ENCODE measurements around the gene CIDEC. TPM values are rescaled to one million over a fixed set of nuclear protein-coding genes. Genes with fewer than 3 reads are reported as not detected.

Gene CIDEC
- total RNA-seq, 1 experiment from 2014 or later: 0.37 TPM

GRCh38 chr3:9818666-9819335 lies 61.3 kb downstream of the CIDEC start:
- BruUV-seq (replicated peaks): no TSS peak
- Histone ChIP-seq H3K9me3 (ENCODE audit: insufficient read depth, low read depth) (no peaks in the 10 kb centered on the region), H2AFZ (no peak overlapping the region), H3K9me2 (ENCODE audit: insufficient read depth) (no peaks in the 10 kb centered on the region), H3F3A (ENCODE audit: insufficient read depth, low read depth) (no peaks in the 10 kb centered on the region), H3K4me3 (no peak overlapping the region), H3K36me3 (ENCODE audit: low read depth) (no peaks in the 10 kb centered on the region), H3K4me2 (no peak overlapping the region), H3K27ac (no peak overlapping the region), H3K4me1 (replicated peaks; ENCODE audit: insufficient read depth) (no peaks in the 10 kb centered on the region), H3K27me3 (ENCODE audit: insufficient read depth, low read depth) (no peaks in the 10 kb centered on the region), H3K79me2 (ENCODE audit: low read depth) (no peaks in the 10 kb centered on the region), H4K20me1 (ENCODE audit: insufficient read depth) (no peaks in the 10 kb centered on the region)
- no peak for DNase-seq
- intact Hi-C loops (cut with micrococcal nuclease; ENCODE audit: unreplicated experiment): no loop called here
- no peak for TF ChIP-seq EZH2 (IDR thresholded peaks at IDR 0.05; ENCODE audit: low read depth)
- no peak for TF ChIP-seq CTCF (conservative IDR thresholded peaks at IDR 0.05)
- POLR2A ChIA-PET (ENCODE audit: unreplicated experiment): no interaction called here
- CTCF ChIA-PET: no interaction called here

- Histone ChIP-seq H3K9me2 (ENCODE audit: insufficient read depth) (no peaks in the 10 kb centered on the region), H3K36me3 (ENCODE audit: low read depth) (no peaks in the 10 kb centered on the region), H4K20me1 (ENCODE audit: insufficient read depth) (no peaks in the 10 kb centered on the region), H3K4me3 (no peak overlapping the region), H2AFZ (no peak overlapping the region), H3K79me2 (ENCODE audit: low read depth) (no peaks in the 10 kb centered on the region), H3K9me3 (ENCODE audit: insufficient read depth, low read depth) (no peaks in the 10 kb centered on the region), H3K27me3 (ENCODE audit: insufficient read depth, low read depth) (no peaks in the 10 kb centered on the region), H3K4me2 (no peak overlapping the region), H3K4me1 (replicated peaks; ENCODE audit: insufficient read depth) (no peaks in the 10 kb centered on the region), H3K27ac (no peak overlapping the region), H3F3A (ENCODE audit: insufficient read depth, low read depth) (no peaks in the 10 kb centered on the region; the same call in 1 of the 2 replicates)
- ChIA-PET POLR2A (ENCODE audit: unreplicated experiment) (no interaction called here), CTCF (no interaction called here)
- intact Hi-C loops (cut with micrococcal nuclease; ENCODE audit: unreplicated experiment): no loop called here
- no peak for TF ChIP-seq CTCF (conservative IDR thresholded peaks at IDR 0.05)
- TF ChIP-seq EZH2 (IDR thresholded peaks at IDR 0.05; ENCODE audit: low read depth): no peak
- no peak for DNase-seq
- BruUV-seq (replicated peaks): no TSS peak
These were observed 62.6 kb downstream of the CIDEC start for GRCh38 chr3:9817436-9817835.

Other genes starting within 250 kb of the CIDEC start
- gene MTMR14, start 230.7 kb downstream of the CIDEC start, total RNA-seq (2021): 39.4 and 42.1 TPM in 2 replicates
- gene CPNE9, start 176.4 kb downstream of the CIDEC start, total RNA-seq (2021): not detected in 2 replicates
- 15.9 and 18.3 TPM in 2 replicates for gene BRPF1, start 148.5 kb downstream of the CIDEC start, total RNA-seq (2021)
- 22.1 and 24.3 TPM in 2 replicates for gene OGG1, start 130.3 kb downstream of the CIDEC start, total RNA-seq (2021)
- 2.0 and 3.1 TPM in 2 replicates for gene CAMK1, start 110.3 kb downstream of the CIDEC start, total RNA-seq (2021)
- gene TADA3, start 87.8 kb downstream of the CIDEC start, total RNA-seq (2021): 72.4 and 99.1 TPM in 2 replicates
- gene ARPC4, start 87.2 kb downstream of the CIDEC start, total RNA-seq (2021): 114 and 127 TPM in 2 replicates
- gene TTLL3, start 70.0 kb downstream of the CIDEC start, total RNA-seq (2021): 21.7 and 35.8 TPM in 2 replicates
- gene RPUSD3, start 36.2 kb downstream of the CIDEC start, total RNA-seq (2021): 53.2 and 57.7 TPM in 2 replicates
- 46.7 and 52.4 TPM in 2 replicates for gene JAGN1, start 10.4 kb upstream of the CIDEC start, total RNA-seq (2021)
- gene IL17RE, start 22.6 kb upstream of the CIDEC start, total RNA-seq (2021): 22.7 and 23.8 TPM in 2 replicates
- gene IL17RC, start 36.8 kb upstream of the CIDEC start, total RNA-seq (2021): 45.0 and 54.6 TPM in 2 replicates
- gene CRELD1, start 53.6 kb upstream of the CIDEC start, total RNA-seq (2021): 30.7 TPM in 2 replicates
- gene PRRT3, start 72.2 kb upstream of the CIDEC start, total RNA-seq (2021): 0.90 and 0.93 TPM in 2 replicates
- 36.1 and 57.5 TPM in 2 replicates for gene EMC3, start 106.6 kb upstream of the CIDEC start, total RNA-seq (2021)
- gene FANCD2, start 146.2 kb upstream of the CIDEC start, total RNA-seq (2021): 35.7 and 52.2 TPM in 2 replicates
- not detected in 2 replicates for gene FANCD2OS, start 228.0 kb upstream of the CIDEC start, total RNA-seq (2021)
- 73.8 and 109 TPM in 2 replicates for gene BRK1, start 235.4 kb upstream of the CIDEC start, total RNA-seq (2021)

Measured in PC-9 (cell line).